SKM-1 treated with dmso at 0.1 percent for 144 hours (cell line): ENCODE measurements around the gene PRM3.
A peak's percentile ranks its signal among the peaks of the same experiment; 100 is the strongest.
"Not testable (repeated sequence)": the region's sequence is repeated elsewhere in the genome, so short reads cannot be mapped to it uniquely, and the experiment has no call there.

Source experiments
- DNase-seq: peaks from one replicate; lab custom pipeline; 2025; ENCODE audit not compliant: unreplicated experiment; lab: John Stamatoyannopoulos, UW

The PRM3 gene

DNA sequence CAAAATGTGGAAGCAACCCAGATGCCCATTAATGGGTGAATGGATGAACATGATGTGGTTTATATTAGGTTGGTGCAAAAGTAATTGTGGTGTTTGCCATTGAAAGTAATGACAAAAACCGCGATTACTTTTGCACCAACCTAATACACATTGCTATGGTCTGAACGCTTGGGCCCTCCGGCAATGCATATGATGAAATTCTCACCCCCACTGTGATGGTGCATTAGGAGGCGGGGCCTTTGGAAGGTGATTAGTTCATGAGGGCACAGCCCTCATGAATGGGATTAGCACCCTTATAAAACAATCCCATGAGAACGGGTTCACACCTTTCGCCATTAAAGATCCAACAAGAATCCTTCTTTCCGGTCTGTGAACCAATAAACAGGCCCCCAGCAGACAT lies 33.0 kb upstream of the PRM3 start:
- no peak for DNase-seq

DNA sequence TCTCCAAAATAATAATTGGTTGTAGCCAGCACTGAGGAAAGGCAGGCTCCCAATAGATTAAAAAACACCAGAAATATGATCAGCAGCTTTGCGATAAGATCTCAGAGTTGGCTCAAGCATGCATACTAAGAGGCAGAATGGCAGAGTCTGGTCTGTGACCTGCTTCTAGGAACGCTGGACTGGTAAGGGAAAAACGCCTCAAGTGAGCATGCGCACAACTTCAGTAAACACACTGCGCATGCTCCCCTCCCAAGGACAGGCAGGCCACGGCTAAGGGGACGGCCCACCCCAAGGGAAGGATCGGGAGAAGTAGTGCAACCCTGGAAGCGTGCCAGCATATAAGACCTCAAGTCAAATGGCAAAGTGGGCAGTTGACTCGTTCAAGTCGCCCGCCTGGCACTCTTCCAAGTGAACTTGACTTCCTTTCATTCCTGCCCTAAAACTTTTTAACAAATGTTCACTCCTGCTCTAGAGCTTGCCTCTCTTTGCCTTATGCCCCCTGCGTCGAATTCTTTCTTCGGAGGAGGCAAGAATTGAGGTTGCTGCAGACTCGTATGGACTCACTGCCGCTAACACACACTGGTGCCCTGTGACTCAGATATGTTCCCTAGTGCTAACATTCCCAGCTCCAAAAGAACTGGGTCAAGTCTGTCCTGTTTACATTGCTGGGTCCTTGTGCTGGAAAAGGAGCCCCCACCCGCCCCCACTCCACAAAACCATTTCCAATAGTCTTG lies 30.1 kb upstream of the PRM3 start:
- no peak for DNase-seq

- no peak for DNase-seq
These were observed 29.5 kb upstream of the PRM3 start for GRCh38 chr16:11302977-11303376.

GRCh38 chr16:11301645-11302501 lies 28.4 kb upstream of the PRM3 start:
- DNase-seq, result no peak

- DNase-seq, result no peak
These were observed 27.1 kb upstream of the PRM3 start for GRCh38 chr16:11300560-11300892.

DNA sequence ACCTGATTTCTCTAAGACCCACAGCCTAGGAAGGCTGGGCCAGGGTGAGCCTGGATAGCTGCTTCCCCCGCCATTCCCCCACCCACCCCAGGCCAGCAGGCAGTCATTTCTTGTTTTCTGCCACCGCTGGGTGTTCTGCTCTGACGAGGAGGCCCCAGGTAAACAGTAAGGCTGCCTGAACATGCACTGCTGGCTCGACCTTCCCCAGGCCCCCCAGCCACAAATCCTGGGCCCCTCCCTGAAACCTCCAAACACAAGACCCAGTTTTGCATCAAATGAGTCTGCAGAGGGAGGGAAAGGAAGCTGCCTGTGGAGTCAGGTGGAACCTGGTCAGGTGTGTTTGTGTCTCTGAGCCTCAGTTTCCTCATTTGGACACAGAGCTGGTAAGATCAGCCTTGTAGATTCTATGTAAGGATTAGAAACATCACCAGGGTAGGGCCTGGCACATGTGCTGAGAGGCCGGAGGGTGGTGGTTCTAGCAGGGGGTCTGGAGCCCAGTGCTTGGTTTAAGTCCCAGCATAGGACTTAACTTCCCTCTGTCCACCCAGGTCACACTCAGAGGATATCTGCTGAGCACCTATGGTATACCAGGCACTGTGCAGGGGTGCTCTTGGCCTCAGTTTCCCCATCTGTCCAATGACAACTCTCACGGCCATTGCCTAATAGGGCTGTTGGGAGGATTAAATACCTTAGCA lies 26.6 kb upstream of the PRM3 start:
- no peak for DNase-seq

DNA sequence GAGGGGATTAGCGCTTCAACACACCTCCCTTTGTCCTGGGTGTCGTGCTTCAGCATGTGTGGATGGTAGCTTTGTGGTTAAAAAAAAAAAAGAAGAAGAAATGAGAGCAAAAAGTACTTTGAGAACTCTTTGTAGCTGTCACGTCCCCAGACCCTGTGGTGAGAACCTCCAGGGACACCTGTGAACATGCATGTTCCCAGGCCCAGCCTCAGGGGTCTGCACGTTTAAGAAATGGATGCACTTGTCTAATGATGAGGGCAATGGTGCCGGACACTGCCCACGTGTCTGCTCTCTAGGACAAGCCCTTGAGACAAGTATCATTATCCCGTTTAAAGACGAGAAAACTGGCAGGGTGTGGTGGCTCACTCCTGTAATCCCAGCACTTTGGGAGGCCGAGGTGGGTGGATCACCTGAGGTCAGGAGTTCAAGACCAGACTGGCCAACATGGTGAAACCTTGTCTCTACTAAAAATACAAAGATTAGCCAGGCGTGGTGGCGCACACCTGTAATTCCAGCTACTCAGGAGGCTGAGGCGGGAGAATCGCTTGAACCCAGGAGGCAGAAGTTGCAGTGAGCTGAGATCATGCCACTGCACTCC lies 25.6 kb upstream of the PRM3 start:
- not testable (repeated sequence) for DNase-seq

GRCh38 chr16:11298143-11298900 lies 24.9 kb upstream of the PRM3 start:
- DNase-seq, result no peak

- DNase-seq, result peak; percentile 24
These were observed 24.2 kb upstream of the PRM3 start for GRCh38 chr16:11297492-11298142.

DNA sequence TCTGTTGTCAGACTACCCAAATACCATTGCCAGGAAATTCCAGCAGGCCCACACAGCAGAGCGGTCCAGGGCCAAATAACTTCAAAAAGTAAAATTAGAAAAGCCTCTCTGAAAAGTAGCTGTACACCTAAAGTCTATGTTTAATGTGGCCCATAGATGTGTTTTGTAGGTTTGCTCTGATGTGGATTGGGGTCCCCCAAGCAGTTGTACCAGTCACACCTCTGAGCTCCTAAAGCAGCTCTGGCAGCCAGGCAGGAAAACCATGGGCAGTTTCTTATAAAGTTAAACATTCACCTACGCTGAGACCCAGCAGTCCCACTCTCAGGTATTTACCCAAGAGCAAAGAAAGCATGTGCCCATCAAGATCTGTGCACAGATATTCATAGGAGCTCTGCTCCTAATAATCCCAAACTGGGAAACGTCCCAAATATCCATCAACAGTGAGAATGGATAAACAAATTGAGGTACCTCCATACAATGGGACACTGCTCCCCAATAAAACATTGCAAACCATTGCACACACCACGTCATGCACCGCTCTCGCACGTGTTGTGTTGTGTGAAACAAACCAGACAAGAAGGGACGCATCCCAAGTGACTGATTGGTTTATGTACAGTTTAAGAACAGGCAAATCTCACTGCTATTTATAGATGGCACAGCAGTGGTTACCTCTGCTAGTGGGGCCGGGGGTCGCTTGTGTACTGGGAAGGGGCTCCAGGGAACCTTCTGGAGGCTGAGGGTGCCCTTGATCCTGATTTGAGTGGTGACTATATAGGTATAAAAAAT lies 23.5 kb upstream of the PRM3 start:
- DNase-seq, result no peak

GRCh38 chr16:11296351-11296705 lies 22.9 kb upstream of the PRM3 start:
- no peak for DNase-seq

- DNase-seq, result no peak
These were observed 22.2 kb upstream of the PRM3 start for GRCh38 chr16:11295672-11296071.

DNA sequence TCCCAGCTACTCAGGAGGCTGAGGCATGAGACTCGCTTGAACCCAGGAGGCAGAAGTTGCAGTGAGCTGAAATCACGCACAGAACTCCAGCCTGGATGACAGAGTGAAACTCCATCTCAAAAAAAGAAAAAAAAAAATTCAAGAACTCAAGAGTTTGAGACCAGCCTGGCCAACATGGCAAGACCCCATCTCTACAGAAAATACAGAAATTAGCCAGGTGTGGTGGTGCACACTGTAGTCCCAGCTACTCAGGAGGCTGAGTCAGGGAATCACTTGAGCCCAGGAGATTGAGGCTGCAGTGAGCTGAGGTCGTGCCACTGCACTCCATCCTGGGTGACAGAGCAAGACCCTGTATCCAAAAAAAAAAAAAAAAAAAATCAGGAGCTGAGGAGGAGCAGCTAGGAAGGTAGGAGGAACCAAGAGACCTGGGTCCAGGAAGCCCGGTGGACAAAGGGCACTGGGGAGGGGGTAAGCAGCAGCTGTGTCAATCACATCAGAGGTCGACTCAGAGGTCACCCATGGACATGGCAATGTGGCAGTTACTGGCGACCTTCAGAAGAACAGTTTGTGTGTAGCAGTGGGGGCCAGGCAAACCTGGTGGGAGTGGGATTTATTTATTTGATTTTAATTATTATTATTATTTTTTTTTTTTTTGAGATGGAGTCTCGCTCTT lies 18.8 kb upstream of the PRM3 start:
- no peak for DNase-seq

DNA sequence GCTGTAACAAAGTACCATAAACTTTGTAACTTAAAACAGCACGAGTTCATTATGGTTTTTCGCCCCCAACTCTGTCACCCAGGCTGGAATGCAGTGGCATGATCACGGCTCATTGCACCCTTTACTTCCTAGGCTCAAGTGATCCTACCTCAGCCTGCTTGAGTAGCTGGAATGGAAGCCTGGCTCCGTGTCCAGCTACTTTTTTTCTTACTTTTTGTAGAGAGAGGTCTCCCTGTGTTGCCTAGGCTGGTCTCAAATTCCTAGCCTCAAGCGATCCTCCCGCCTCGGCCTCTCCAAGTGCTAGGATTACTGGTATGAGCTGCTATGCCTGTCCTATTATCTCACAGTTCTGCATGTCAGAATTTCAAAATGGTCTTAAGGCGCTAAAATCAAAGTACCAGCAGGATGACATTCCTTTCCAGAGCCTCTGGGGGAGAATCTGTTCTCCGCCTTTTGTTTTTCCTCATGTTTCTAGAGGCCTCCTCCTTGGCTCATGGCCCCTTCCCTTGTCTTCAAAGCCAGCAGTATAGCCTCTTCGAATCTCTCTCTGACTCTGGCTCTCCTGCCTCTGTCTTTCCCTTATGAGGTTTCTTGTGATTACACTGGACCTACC lies 17.8 kb upstream of the PRM3 start:
- no peak for DNase-seq

DNA sequence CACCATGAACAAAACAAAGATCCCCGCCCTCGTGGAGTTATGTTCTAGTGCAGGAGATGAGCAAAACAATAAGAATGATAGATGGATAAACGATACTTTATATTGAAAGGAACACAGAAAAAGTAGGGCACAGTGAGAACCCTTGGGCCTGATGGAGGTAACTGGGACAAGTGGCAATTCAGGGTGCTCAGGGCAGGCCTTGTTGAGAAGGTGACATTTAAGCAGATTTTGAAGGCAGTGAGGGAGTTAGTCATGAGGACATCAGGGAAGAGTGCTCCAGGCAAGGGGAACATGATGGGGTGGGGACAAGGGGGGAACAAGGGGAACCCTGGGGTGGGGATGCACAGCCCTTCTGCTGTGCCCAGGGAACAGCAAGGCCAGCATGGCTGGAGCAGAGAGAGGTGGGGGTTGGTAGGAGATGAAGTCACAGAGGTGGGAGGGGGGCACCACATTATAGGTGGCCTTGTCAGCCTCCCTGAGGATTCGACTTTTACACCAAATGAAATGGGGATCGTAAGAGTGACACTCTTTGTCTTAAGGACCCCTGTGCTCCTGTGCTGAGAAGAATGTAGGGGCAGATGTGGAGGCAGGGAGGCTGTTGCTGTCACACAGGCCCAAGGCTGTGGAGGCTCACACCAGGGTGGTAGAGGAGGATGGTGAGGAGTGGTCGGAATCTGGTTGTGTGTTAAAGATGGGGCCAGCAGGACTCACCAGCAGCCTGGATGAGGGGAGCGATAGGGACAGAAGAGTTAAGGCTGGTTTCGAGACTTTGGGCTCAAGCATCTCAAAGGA lies 16.9 kb upstream of the PRM3 start:
- DNase-seq, result no peak

DNA sequence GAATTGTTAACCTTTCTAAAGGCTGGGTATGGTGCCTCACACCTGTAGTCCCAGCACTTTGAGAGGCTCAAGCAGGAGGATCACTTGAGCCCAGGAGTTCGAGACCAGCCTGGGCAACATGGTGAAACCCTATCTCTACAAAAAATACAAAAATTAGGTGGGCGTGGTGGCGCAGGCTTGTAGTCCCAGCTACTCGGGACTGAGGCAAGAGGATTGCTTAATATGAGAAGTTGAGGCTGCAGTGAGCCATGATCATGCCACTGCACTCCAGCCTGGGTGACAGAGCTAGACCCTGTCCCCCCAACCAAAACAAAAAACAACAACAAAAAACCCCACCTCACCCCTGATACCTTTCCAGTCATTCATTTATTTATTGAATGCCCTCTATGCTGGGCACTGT lies 16.3 kb upstream of the PRM3 start:
- not testable (repeated sequence) for DNase-seq

DNA sequence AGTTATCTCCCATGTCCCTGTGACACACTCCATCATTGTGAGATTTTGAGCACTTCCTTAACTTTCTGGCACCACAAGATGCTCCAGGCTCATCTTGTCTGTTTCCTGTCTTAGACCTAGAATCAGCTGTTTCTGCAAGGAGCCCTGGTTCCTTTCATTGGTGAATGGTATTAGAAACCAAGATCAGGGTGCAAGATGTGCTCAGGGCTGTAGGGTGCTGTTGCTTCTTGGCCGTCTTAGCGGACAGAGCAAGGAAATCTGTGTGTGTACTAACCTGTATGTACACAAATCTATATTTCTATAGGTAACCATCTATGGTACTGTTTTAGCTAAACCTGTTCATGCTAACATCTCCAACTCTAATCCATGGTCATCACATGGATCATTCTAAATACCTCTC lies 15.8 kb upstream of the PRM3 start:
- no peak for DNase-seq

- DNase-seq, result no peak
These were observed 12.4 kb upstream of the PRM3 start for GRCh38 chr16:11285842-11286241.
